GM23338 (cell line): ENCODE measurements around the gene SHISA6. TPM values are rescaled to one million over a fixed set of nuclear protein-coding genes. Genes with fewer than 3 reads are reported as not detected.

Experiments
- ATAC-seq: fragments of 200-7000 bp; cut with Tn5 transposase; 3 replicates; pipeline ENCODE4 v1.9.1; 2020
- DNase-seq: peaks from one replicate; pipeline ENCODE4 v3.0.0-alpha.2; 2015; ENCODE audit warnings: low spot score
- H2AFZ ChIP-seq: fragments of 200-600 bp; sonication (generic); 2 replicates; pipeline ENCODE4 v1.8.0; 2016; ENCODE audit warnings: antibody characterized with exemption, mild to moderate bottlenecking, moderate library complexity
- H3F3A ChIP-seq: fragments of 200-600 bp; sonication (generic); replicated peaks from 2 replicates; pipeline ENCODE4 v1.8.0; 2017; ENCODE audit warnings: antibody characterized with exemption, mixed run types, low read depth
- H3K27ac ChIP-seq: fragments of 200-600 bp; sonication (generic); 2 replicates; pipeline ENCODE4 v1.6.1; 2016; ENCODE audit warnings: low read depth
- H3K27me3 ChIP-seq: fragments of 200-600 bp; sonication (generic); 2 replicates; pipeline ENCODE4 v1.8.0; 2016; ENCODE audit warnings: mild to moderate bottlenecking, mixed run types, moderate library complexity; ENCODE audit not compliant: insufficient read depth
- H3K36me3 ChIP-seq: fragments of 200-600 bp; sonication (generic); 2 replicates; pipeline ENCODE4 v1.8.0; 2016; ENCODE audit warnings: mild to moderate bottlenecking; ENCODE audit not compliant: insufficient read depth
- H3K4me1 ChIP-seq: fragments of 200-600 bp; sonication (generic); 2 replicates; pipeline ENCODE4 v1.8.0; 2016; ENCODE audit warnings: mild to moderate bottlenecking, moderate library complexity; ENCODE audit not compliant: insufficient read depth
- H3K4me2 ChIP-seq: fragments of 200-600 bp; sonication (generic); 2 replicates; pipeline ENCODE4 v1.7.1; 2017; ENCODE audit warnings: mixed run types
- H3K4me3 ChIP-seq: fragments of 200-600 bp; sonication (generic); 2 replicates; pipeline ENCODE4 v1.6.1; 2016; ENCODE audit warnings: mixed run types
- H3K79me2 ChIP-seq: fragments of 200-600 bp; sonication (generic); replicated peaks from 2 replicates; pipeline ENCODE4 v1.8.0; 2017; ENCODE audit warnings: mild to moderate bottlenecking; ENCODE audit not compliant: insufficient read depth
- H3K9me2 ChIP-seq: fragments of 200-600 bp; sonication (generic); 2 replicates; pipeline ENCODE4 v1.8.0; 2017; ENCODE audit not compliant: insufficient read depth
- H4K20me1 ChIP-seq: fragments of 200-600 bp; sonication (generic); replicated peaks from 2 replicates; pipeline ENCODE4 v1.8.0; 2017; ENCODE audit warnings: mild to moderate bottlenecking; ENCODE audit not compliant: insufficient read depth
- H3K27ac Mint-ChIP-seq: 2 replicates; pipeline ENCODE4 v1.8.0; 2020; ENCODE audit warnings: inconsistent platforms, mild to moderate bottlenecking, moderate library complexity, mixed read lengths
- H3K27me3 Mint-ChIP-seq: 3 replicates; pipeline ENCODE4 v1.8.0; 2022; ENCODE audit warnings: low read depth, mild to moderate bottlenecking, moderate library complexity, mixed read lengths, inconsistent platforms; ENCODE audit not compliant: insufficient read depth, poor library complexity
- H3K36me3 Mint-ChIP-seq: 3 replicates; pipeline ENCODE4 v1.8.0; 2021; ENCODE audit warnings: low read depth, mild to moderate bottlenecking, inconsistent platforms, moderate library complexity, mixed read lengths
- H3K4me1 Mint-ChIP-seq: 3 replicates; pipeline ENCODE4 v1.8.0; 2020; ENCODE audit warnings: mild to moderate bottlenecking, inconsistent platforms, mixed read lengths
- H3K4me3 Mint-ChIP-seq: 3 replicates; pipeline ENCODE4 v1.8.0; 2021; ENCODE audit warnings: moderate library complexity, mild to moderate bottlenecking, inconsistent platforms, mixed read lengths
- H3K9me3 Mint-ChIP-seq: 3 replicates; pipeline ENCODE4 v1.8.0; 2020; ENCODE audit warnings: moderate library complexity, mild to moderate bottlenecking, inconsistent platforms, mixed read lengths
- CREB1 ChIP-seq: fragments of 250-450 bp; sonication (Bioruptor Pico); IDR thresholded peaks from 2 replicates; pipeline ENCODE4 v1.5.0; 2020; ENCODE audit warnings: low read depth, mild to moderate bottlenecking, moderate library complexity
- CTCF ChIP-seq, 2 experiments: fragments of 200-600 bp in 1 of 2; sonication (generic) in 1 of 2; conservative IDR thresholded peaks; 2 replicates each; pipeline versions ENCODE4 v1.5.1 to v1.6.1; 2016 to 2017; ENCODE audit warnings: antibody characterized with exemption in 2 of 2, low read depth in 2 of 2, mild to moderate bottlenecking in 2 of 2, moderate library complexity in 1 of 2
- ETS1 ChIP-seq: IDR thresholded peaks from 2 replicates; pipeline ENCODE4 v1.6.1; 2016; ENCODE audit warnings: antibody characterized with exemption
- EZH2 ChIP-seq: fragments of 200-600 bp; sonication (generic); IDR thresholded peaks from one replicate; pipeline ENCODE4 v1.8.0; 2017; ENCODE audit warnings: antibody characterized with exemption, mild to moderate bottlenecking, low read depth; ENCODE audit not compliant: unreplicated experiment
- EZH2phosphoT487 ChIP-seq: fragments of 200-600 bp; sonication (generic); IDR thresholded peaks from one replicate; pipeline ENCODE4 v1.8.1; 2018; ENCODE audit warnings: antibody characterized with exemption; ENCODE audit not compliant: unreplicated experiment
- JUNB ChIP-seq: IDR thresholded peaks from one replicate; pipeline ENCODE4 v1.6.1; 2016; ENCODE audit warnings: antibody characterized with exemption; ENCODE audit not compliant: unreplicated experiment
- NANOG ChIP-seq: IDR thresholded peaks from 2 replicates; pipeline ENCODE4 v1.6.1; 2016; ENCODE audit warnings: antibody characterized with exemption, borderline replicate concordance
- POLR2AphosphoS5 ChIP-seq: IDR thresholded peaks from 2 replicates; pipeline ENCODE4 v1.6.1; 2016; ENCODE audit warnings: antibody characterized with exemption, low read depth
- REST ChIP-seq: IDR thresholded peaks from one replicate; pipeline ENCODE4 v1.6.1; 2018; ENCODE audit warnings: antibody characterized with exemption; ENCODE audit not compliant: unreplicated experiment
- STAT1 ChIP-seq: IDR thresholded peaks from one replicate; pipeline ENCODE4 v1.6.1; 2016; ENCODE audit warnings: antibody characterized with exemption; ENCODE audit not compliant: unreplicated experiment
- ZNF114 ChIP-seq: fragments of 250-450 bp; sonication (Bioruptor Pico); IDR thresholded peaks from 2 replicates; pipeline ENCODE4 v1.5.0; 2020; ENCODE audit warnings: mild to moderate bottlenecking, moderate library complexity
- ZNF331 ChIP-seq: fragments of 250-450 bp; sonication (Bioruptor Pico); IDR thresholded peaks from 2 replicates; pipeline ENCODE4 v1.5.0; 2020; ENCODE audit warnings: low read depth, mild to moderate bottlenecking, moderate library complexity
- ZNF462 ChIP-seq: fragments of 250-450 bp; sonication (Bioruptor Pico); IDR thresholded peaks from 2 replicates; pipeline ENCODE4 v1.5.0; 2020; ENCODE audit warnings: mild to moderate bottlenecking, moderate library complexity
- polyA plus RNA-seq: library from polyadenylated mRNA; unstranded; fragments of >200 nt; fragmentation: Nextera tagmentation; extraction: Ambion mirVana; gene quantifications from 2 replicates; pipeline ENCODE4 v1.2.1, GENCODE V29; 2016
- total RNA-seq: library from RNA; depleted of rRNA; stranded (reverse); fragments of >200 nt; shearing (Covaris generic); gene quantifications from 2 replicates; pipeline ENCODE4 v1.2.3, GENCODE V29; 2014

Gene SHISA6
- total and polyA plus RNA-seq, 2 experiments from 2014 or later, result 0.52 TPM; not detected in 1

GRCh38 chr17:11492511-11492910 is 251.5 kb downstream of the SHISA6 start:
- no peak for DNase-seq
- Histone ChIP-seq H3K4me3 (no peak overlapping the region), H3K27me3 (no peaks in the 10 kb centered on the region), H3K36me3 (peaks cover 5% of the 10 kb centered on the region; the same call in 1 of the 2 replicates), H3F3A (no peaks in the 10 kb centered on the region), H4K20me1 (no peaks in the 10 kb centered on the region), H2AFZ (no peak overlapping the region), H3K79me2 (no peaks in the 10 kb centered on the region), H3K4me2 (no peak overlapping the region), H3K27ac (no peak overlapping the region), H3K4me1 (no peaks in the 10 kb centered on the region), H3K9me2 (no peaks in the 10 kb centered on the region)
- Mint-ChIP-seq H3K9me3 (peaks cover 100% of the 10 kb centered on the region), H3K4me3 (no peak overlapping the region), H3K4me1 (no peaks in the 10 kb centered on the region), H3K36me3 (peaks cover 55% of the 10 kb centered on the region), H3K27me3 (peaks cover 7% of the 10 kb centered on the region), H3K27ac (no peak overlapping the region)
- no peak for ATAC-seq
- TF ChIP-seq ETS1, result no peak
- no peak for TF ChIP-seq REST
- no peak for TF ChIP-seq CTCF (conservative IDR thresholded peaks at IDR 0.05; ENCODE audit: low read depth in 2 of 2)
- no peak for TF ChIP-seq ZNF331
- no peak for TF ChIP-seq EZH2
- no peak for TF ChIP-seq EZH2phosphoT487
- no peak for TF ChIP-seq POLR2AphosphoS5
- TF ChIP-seq CREB1 (CRISPR knock-in tag), result no peak
- no peak for TF ChIP-seq ZNF462
- TF ChIP-seq NANOG, result no peak
- no peak for TF ChIP-seq ZNF114 (CRISPR knock-in tag)
- TF ChIP-seq JUNB, result no peak
- TF ChIP-seq STAT1, result no peak
